HS-27A (cell line): ENCODE data around the gene CEACAM4.
"Not testable (repeated sequence)": the region's sequence is repeated elsewhere in the genome, so short reads cannot be mapped to it uniquely, and the experiment has no call there.

Source experiments
- DNase-seq: peaks from one replicate; pipeline ENCODE4 v3.0.0-alpha.2; 2012; ENCODE audit warnings: low read depth, missing footprints

Gene CEACAM4

GRCh38 chr19:41626877-41627276 is at the start of gene CEACAM4:
TSS of gene CEACAM4 (minus strand) at chr19:41627074. CDS start at chr19:41626963, 111 bp downstream.
- DNase-seq = no peak

- no peak for DNase-seq
Measured at GRCh38 chr19:41671486-41671885, 44.6 kb upstream of the CEACAM4 start.

- DNase-seq = no peak
Measured at GRCh38 chr19:41670755-41671154, 43.9 kb upstream of the CEACAM4 start.

GRCh38 chr19:41668315-41668714 is 41.4 kb upstream of the CEACAM4 start:
- no peak for DNase-seq

GRCh38 chr19:41666075-41666474 is 39.2 kb upstream of the CEACAM4 start:
- DNase-seq = no peak

- no peak for DNase-seq
Measured at GRCh38 chr19:41657157-41657556, 30.3 kb upstream of the CEACAM4 start.

- DNase-seq = not testable (repeated sequence)
Measured at GRCh38 chr19:41656756-41657155, 29.9 kb upstream of the CEACAM4 start.

GRCh38 chr19:41652250-41652649 is 25.4 kb upstream of the CEACAM4 start:
- no peak for DNase-seq

GRCh38 chr19:41649827-41650226 is 23.0 kb upstream of the CEACAM4 start:
- no peak for DNase-seq

GRCh38 chr19:41646589-41647204 is 19.8 kb upstream of the CEACAM4 start:
- DNase-seq = no peak

GRCh38 chr19:41641879-41642485 is 15.1 kb upstream of the CEACAM4 start:
- peak; percentile 34 for DNase-seq

- no peak for DNase-seq
Measured at GRCh38 chr19:41638641-41639081, 11.8 kb upstream of the CEACAM4 start.

GRCh38 chr19:41637484-41637883 is 10.6 kb upstream of the CEACAM4 start:
- DNase-seq = no peak

- DNase-seq = no peak
Measured at GRCh38 chr19:41627966-41628675, 1.2 kb upstream of the CEACAM4 start.

- no peak for DNase-seq
Measured at GRCh38 chr19:41626278-41626677, 596 bp downstream of the CEACAM4 start.

GRCh38 chr19:41624937-41625336 is 1.9 kb downstream of the CEACAM4 start:
- DNase-seq = no peak

GRCh38 chr19:41624515-41624914 is 2.4 kb downstream of the CEACAM4 start:
- no peak for DNase-seq

- no peak for DNase-seq
Measured at GRCh38 chr19:41623360-41623759, 3.5 kb downstream of the CEACAM4 start.

GRCh38 chr19:41621654-41622053 is 5.2 kb downstream of the CEACAM4 start:
- DNase-seq = no peak

- DNase-seq = no peak
Measured at GRCh38 chr19:41621226-41621625, 5.6 kb downstream of the CEACAM4 start.

GRCh38 chr19:41620171-41620570 is 6.7 kb downstream of the CEACAM4 start:
- DNase-seq = no peak

GRCh38 chr19:41619018-41619556 is 7.8 kb downstream of the CEACAM4 start:
- no peak for DNase-seq
